K562 (cell line): ENCODE results near the gene PIGC. TPM values are rescaled to one million over a fixed set of nuclear protein-coding genes. Genes with fewer than 3 reads are reported as not detected.

Experiments used
- ATF3 ChIP-seq, 2 experiments: fragments of 450-650 bp in 1 of 2; sonication (generic) in 1 of 2; formaldehyde crosslinking in 1 of 2; IDR thresholded peaks in 1 of 2; conservative IDR thresholded peaks in 1 of 2; 2 replicates each; pipeline versions ENCODE4 v1.6.1 to v1.8.1; 2016 to 2023; ENCODE audit warnings: mild to moderate bottlenecking in 2 of 2, moderate library complexity in 2 of 2, inconsistent platforms in 1 of 2, missing genetic modification reagents in 1 of 2
- CBFA2T3 ChIP-seq: fragments of 450-650 bp; IDR thresholded peaks from 2 replicates; pipeline ENCODE4 v1.6.1; 2017
- CHD7 ChIP-seq: fragments of 200-600 bp; sonication (generic); IDR thresholded peaks from one replicate; pipeline ENCODE4 v1.6.1; 2012; ENCODE audit warnings: mild to moderate bottlenecking, low read depth, low read length, inconsistent platforms
- ELF2 ChIP-seq: fragments of 250-450 bp; sonication (Bioruptor Pico); IDR thresholded peaks from 2 replicates; pipeline ENCODE4 v1.5.0; 2021; ENCODE audit warnings: mild to moderate bottlenecking
- EZH2 ChIP-seq: IDR thresholded peaks from 2 replicates; pipeline ENCODE4 v1.6.1; 2012; ENCODE audit warnings: low read depth, mild to moderate bottlenecking, inconsistent platforms, low read length, borderline replicate concordance
- FOXJ2 ChIP-seq: fragments of 200-800 bp; sonication (Bioruptor generic); IDR thresholded peaks from 2 replicates; pipeline ENCODE4 v1.6.1; 2016; ENCODE audit warnings: missing genetic modification characterization, missing compliant biosample characterization
- HCFC1 ChIP-seq: IDR thresholded peaks from 2 replicates; pipeline ENCODE4 v1.6.1; 2012; ENCODE audit warnings: low read depth, low read length, improper control_type of control experiment
- HMBOX1 ChIP-seq: sonication (generic); IDR thresholded peaks from 2 replicates; pipeline ENCODE4 v1.6.1; 2016
- KAT8 ChIP-seq: fragments of 450-650 bp; IDR thresholded peaks from 2 replicates; pipeline ENCODE4 v1.6.1; 2016; ENCODE audit warnings: low read depth, mild to moderate bottlenecking
- NFE2 ChIP-seq: IDR thresholded peaks from 2 replicates; pipeline ENCODE4 v1.6.1; 2014; ENCODE audit warnings: antibody characterized with exemption, low read depth
- SIN3A ChIP-seq, 2 experiments: fragments of 150-350 bp in 1 of 2; IDR thresholded peaks; 2 replicates each; pipeline ENCODE4 v1.6.1; 2011 to 2016; ENCODE audit warnings: borderline replicate concordance in 2 of 2, low read depth in 2 of 2, low read length in 2 of 2, mild to moderate bottlenecking in 2 of 2, moderate library complexity in 2 of 2; ENCODE audit not compliant: control insufficient read depth in 1 of 2
- SRSF9 ChIP-seq: fragments of 200-400 bp; formaldehyde crosslinking; IDR thresholded peaks from 2 replicates; pipeline ENCODE4 v1.6.1; 2017; ENCODE audit warnings: low read depth, low read length, borderline replicate concordance
- ZNF41 ChIP-seq: fragments of 250-450 bp; sonication (Bioruptor Pico); conservative IDR thresholded peaks from 2 replicates; pipeline ENCODE4 v1.4.0; 2020; ENCODE audit warnings: mild to moderate bottlenecking
- ZSCAN29 ChIP-seq: fragments of 450-650 bp; IDR thresholded peaks from 2 replicates; pipeline ENCODE4 v1.6.1; 2017
- polyA plus RNA-seq, 8 experiments: library from polyadenylated mRNA; depleted of rRNA in 4 of 8; stranded (reverse) in 5 of 8; unstranded in 3 of 8; fragments of >200 nt; fragmentation: Nextera tagmentation in 2 of 8; fragmentation: Illumina TruSeq in 1 of 8; extraction: Ambion mirVana in 2 of 8; extraction: Trizol in 1 of 8; gene quantifications; 2 replicates each; pipeline versions ENCODE4 v1.2.1 to v1.2.3, GENCODE V29; 2011 to 2014; ENCODE audit warnings: inconsistent platforms in 1 of 8, missing spikeins in 1 of 8
- total RNA-seq, 7 experiments: library from RNA; depleted of rRNA in 6 of 7; stranded (reverse); fragments of >200 nt in 6 of 7; fragmentation: Illumina TruSeq in 2 of 7; extraction: Trizol in 2 of 7; gene quantifications; 2 replicates each; pipeline versions ENCODE4 v1.2.1 to v1.2.3, GENCODE V29; 2011 to 2021; ENCODE audit warnings: low replicate concordance in 1 of 7

The PIGC gene
- total and polyA plus RNA-seq, 9 of the 15 experiments (the other 6 are each of a cell fraction or from before 2014, with no cell fraction given): 30.5 to 97.9 (median 54.7) TPM

GRCh38 chr1:172443666-172444453, at the start of gene PIGC (continued):
- TF ChIP-seq CHD7 (no peak), CBFA2T3 (no peak), SRSF9 (no peak), SIN3A (IDR thresholded peaks at IDR 0.05; ENCODE audit: borderline replicate concordance in 2 of 2, control insufficient read depth in 1 of 2, low read depth in 2 of 2, low read length in 2 of 2) (peak in 1 of 2 experiments; percentile 78; a peak in 1 of 4 replicates), KAT8 (no peak), ELF2 (CRISPR knock-in tag) (peak; percentile 97), HMBOX1 (no peak), NFE2 (no peak), ATF3 (IDR thresholded peaks at IDR 0.05) (no peak), ATF3 (CRISPR knock-in tag; conservative IDR thresholded peaks at IDR 0.05) (no peak; the same call in 1 of the 2 replicates), ZSCAN29 (no peak), FOXJ2 (tag) (no peak), HCFC1 (peak; percentile 76), EZH2 (no peak), ZNF41 (CRISPR knock-in tag) (no peak)
